Heart left ventricle (tissue), 13 donors: Measurements from ENCODE around the gene GLT8D1.

Source experiments
- POLR2A ChIP-seq, 2 donors: fragments of 450-650 bp; IDR thresholded peaks; one replicate each; pipeline ENCODE4 v1.6.1; 2017; ENCODE audit warnings: antibody characterized with exemption in 2 of 2, mild to moderate bottlenecking in 2 of 2, moderate library complexity in 2 of 2
- TF ChIP-seq, protein P1 (sequence below), 12 donors: fragments of 200-600 bp; sonication (generic) in 4 of 12; IDR thresholded peaks; one replicate each; pipeline versions ENCODE4 v1.5.0 to v1.8.0; 2018 to 2022; ENCODE audit warnings: antibody characterized with exemption in 12 of 12, mild to moderate bottlenecking in 5 of 12
- donor health status: ischemic (EF 13 %, LVEDD 7.1; RV severe dilation, severe dysfunction).
- donor health status: DM: no; HTN: yes; CAD: no.
- donor health status: DM: no; HTN: no; CAD: no.
- donor health status: ischemic (EF 25% LVEDD 6.9; RV normal size, moderate dysfunction).
- donor health status: ischemic (EF 25% LVEDD 5.7; RV mildly dilated, moderate dysfunction).
- donor health status: ischemic (EF 35%, LVEDD 5.7; RV mildly dilated, moderate dysfunction).
- donor health status: nonischemic (EF 11% LVEDD 7.7; RV severe dilation, severe dysfunction).
- donor health status: DM: yes; HTN: yes; CAD: no.
- donor health status: PGD.
- donor health status: ischemic (EF 29% LVEDD 5.4; RV normal size, mild dysfunction).
- donor health status: nonischemic (EF 23%, LVEDD 6.1; RV moderate dilation, normal function).

DNA sequence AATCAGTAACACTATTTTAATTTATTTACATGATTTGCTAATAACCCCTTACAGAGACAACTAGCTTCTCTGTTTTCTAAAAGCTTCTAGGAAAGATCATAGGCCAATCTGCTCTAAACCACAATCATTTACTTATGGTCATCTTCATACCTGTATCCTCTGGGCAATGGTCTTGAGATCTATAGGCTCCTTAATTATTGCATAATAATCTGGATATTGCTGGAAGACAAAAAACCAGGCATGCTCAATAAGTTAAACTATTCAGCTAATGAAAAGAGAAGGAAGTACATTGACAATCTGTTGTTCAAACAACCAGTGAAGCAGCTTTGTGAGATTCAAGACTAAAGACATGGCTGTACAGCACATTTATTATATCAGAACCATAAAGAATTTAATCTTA is 54.0 kb downstream of the GLT8D1 start:
- TF ChIP-seq, protein P1, sequence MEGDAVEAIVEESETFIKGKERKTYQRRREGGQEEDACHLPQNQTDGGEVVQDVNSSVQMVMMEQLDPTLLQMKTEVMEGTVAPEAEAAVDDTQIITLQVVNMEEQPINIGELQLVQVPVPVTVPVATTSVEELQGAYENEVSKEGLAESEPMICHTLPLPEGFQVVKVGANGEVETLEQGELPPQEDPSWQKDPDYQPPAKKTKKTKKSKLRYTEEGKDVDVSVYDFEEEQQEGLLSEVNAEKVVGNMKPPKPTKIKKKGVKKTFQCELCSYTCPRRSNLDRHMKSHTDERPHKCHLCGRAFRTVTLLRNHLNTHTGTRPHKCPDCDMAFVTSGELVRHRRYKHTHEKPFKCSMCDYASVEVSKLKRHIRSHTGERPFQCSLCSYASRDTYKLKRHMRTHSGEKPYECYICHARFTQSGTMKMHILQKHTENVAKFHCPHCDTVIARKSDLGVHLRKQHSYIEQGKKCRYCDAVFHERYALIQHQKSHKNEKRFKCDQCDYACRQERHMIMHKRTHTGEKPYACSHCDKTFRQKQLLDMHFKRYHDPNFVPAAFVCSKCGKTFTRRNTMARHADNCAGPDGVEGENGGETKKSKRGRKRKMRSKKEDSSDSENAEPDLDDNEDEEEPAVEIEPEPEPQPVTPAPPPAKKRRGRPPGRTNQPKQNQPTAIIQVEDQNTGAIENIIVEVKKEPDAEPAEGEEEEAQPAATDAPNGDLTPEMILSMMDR (IDR thresholded peaks at IDR 0.05) = no peak
- TF ChIP-seq POLR2A (IDR thresholded peaks at IDR 0.05) = no peak
